Kidney (tissue), 14 donors: ENCODE measurements around the gene CDK19. TPM values are rescaled to one million over a fixed set of nuclear protein-coding genes. Genes with fewer than 3 reads are reported as not detected.

Source experiments
- DNase-seq, 5 donors: peaks; one replicate each; pipeline ENCODE4 v3.0.0-alpha.2; 2013 to 2020
- FAIRE-seq: peaks from 2 replicates; lab custom pipeline; 2012; peaks lifted over from hg19 to GRCh38; lab: Jason Lieb, UNC
- H3K27ac ChIP-seq, 2 donors: one replicate each; pipeline ENCODE4 v1.7.0; 2013; ENCODE audit warnings: low read depth in 2 of 2, low read length in 2 of 2, inconsistent platforms in 1 of 2
- H3K27me3 ChIP-seq: one replicate; pipeline ENCODE4 v1.7.1; 2013; ENCODE audit warnings: low read length, inconsistent platforms; ENCODE audit not compliant: control insufficient read depth, insufficient read depth
- H3K36me3 ChIP-seq, 3 donors: one replicate each; pipeline versions ENCODE4 v1.7.0 to v1.7.1; 2013; ENCODE audit warnings: low read length in 3 of 3, control low read depth in 1 of 3, inconsistent platforms in 1 of 3; ENCODE audit not compliant: insufficient read depth in 3 of 3, control insufficient read depth in 2 of 3
- H3K4me1 ChIP-seq, 3 donors: one replicate each; pipeline versions ENCODE4 v1.7.0 to v1.7.1; 2013; ENCODE audit warnings: low read length in 3 of 3, inconsistent platforms in 1 of 3, low read depth in 1 of 3; ENCODE audit not compliant: control insufficient read depth in 2 of 3, insufficient read depth in 2 of 3
- H3K4me3 ChIP-seq, 3 donors: one replicate each; pipeline versions ENCODE4 v1.7.0 to v1.8.1; 2013; ENCODE audit warnings: low read length in 3 of 3, control low read depth in 1 of 3, inconsistent platforms in 1 of 3
- H3K9ac ChIP-seq, 3 donors: one replicate each; pipeline versions ENCODE4 v1.7.0 to v1.7.1; 2013; ENCODE audit warnings: low read length in 3 of 3, control low read depth in 1 of 3, inconsistent platforms in 1 of 3
- H3K9me3 ChIP-seq, 3 donors: one replicate each; pipeline versions ENCODE4 v1.7.0 to v1.7.1; 2013; ENCODE audit warnings: low read length in 3 of 3, control low read depth in 1 of 3, inconsistent platforms in 1 of 3; ENCODE audit not compliant: control insufficient read depth in 2 of 3, insufficient read depth in 1 of 3
- CTCF ChIP-seq: IDR thresholded peaks from 3 replicates; pipeline ENCODE4 v1.5.1; 2012; ENCODE audit warnings: mild to moderate bottlenecking, moderate library complexity, borderline replicate concordance; ENCODE audit not compliant: insufficient read depth; ENCODE audit errors: extremely low read depth
- intact Hi-C: fragments of 100-400 bp; cut with DNase I; formaldehyde crosslinking; loops from one replicate; pipeline ENCODE4 v1.11.1; 2022
- polyA plus RNA-seq: library from polyadenylated mRNA; stranded (reverse); fragments of 350-450 nt; fragmentation: Illumina TruSeq; extraction: RNeasy Lipid Tissue Mini Kit (QIAGEN cat#74804); gene quantifications from one replicate; pipeline ENCODE4 v1.2.3, GENCODE V29; 2014; ENCODE audit warnings: low read depth, low replicate concordance; ENCODE audit not compliant: insufficient read depth
- total RNA-seq: library from RNA; stranded (reverse); fragmentation: NEBNext Ultra II Directional; extraction: Animal tissue kit (Norgen Biotek cat#: 25700); gene quantifications from one replicate; pipeline ENCODE4 v1.2.1, GENCODE V29; 2021
- donor health status: control.
- donor health status: control.
- donor health status: control.
- donor health status: control.
- donor health status: control.
- donor health status: DM: yes; HTN: yes; CAD: no.
- donor health status: Normal renal cell carcinoma (clear cell type).

CDK19 gene
- total and polyA plus RNA-seq, 2 donors from 2014 or later = 4.9 to 20.4 TPM

- FAIRE-seq (no peak), DNase-seq (peak in 1 of 5 donors; percentile 63)
- Histone ChIP-seq H3K4me1 (no peaks in the 10 kb centered on the region), H3K9me3 (no peaks in the 10 kb centered on the region), H3K27ac (no peak overlapping the region), H3K36me3 (peaks cover 0 to 8% (median 2%) of the 10 kb centered on the region in 3 donors), H3K4me3 (no peak overlapping the region), H3K27me3 (no peaks in the 10 kb centered on the region), H3K9ac (no peak overlapping the region)
- intact Hi-C loops = no loop called here
- TF ChIP-seq CTCF = no peak
Measured at GRCh38 chr6:110646419-110646698, 168.9 kb downstream of the CDK19 start.

GRCh38 chr6:110645685-110646418 is 169.4 kb downstream of the CDK19 start:
- Histone ChIP-seq H3K27me3 (no peaks in the 10 kb centered on the region), H3K9ac (no peak overlapping the region), H3K4me3 (no peak overlapping the region), H3K36me3 (peaks cover 0 to 8% (median 2%) of the 10 kb centered on the region in 3 donors), H3K9me3 (no peaks in the 10 kb centered on the region), H3K4me1 (no peaks in the 10 kb centered on the region), H3K27ac (no peak overlapping the region)
- no peak for TF ChIP-seq CTCF
- FAIRE-seq (no peak), DNase-seq (peak in 1 of 5 donors; percentile 46)
- intact Hi-C loops = no loop called here

GRCh38 chr6:110643175-110643574 is 172.1 kb downstream of the CDK19 start:
- Histone ChIP-seq H3K9me3 (no peaks in the 10 kb centered on the region), H3K4me1 (no peaks in the 10 kb centered on the region), H3K36me3 (peaks cover 0 to 8% (median 2%) of the 10 kb centered on the region in 3 donors), H3K27me3 (no peaks in the 10 kb centered on the region), H3K4me3 (no peak overlapping the region), H3K27ac (no peak overlapping the region), H3K9ac (no peak overlapping the region)
- no peak for TF ChIP-seq CTCF
- FAIRE-seq (peak; percentile 46), DNase-seq (no peak)
- intact Hi-C loops = no loop called here
